Measurements from ENCODE around the gene TMPRSS9. TPM values are rescaled to one million over a fixed set of nuclear protein-coding genes. Genes with fewer than 3 reads are reported as not detected.
"Not testable (repeated sequence)": the region's sequence is repeated elsewhere in the genome, so short reads cannot be mapped to it uniquely, and the experiment has no call there.

Gene TMPRSS9
- total and polyA plus RNA-seq, 9 donors, result 0.05 to 0.51 (median 0.19) TPM; not detected in 1

- peak in 4 of 5 donors; percentile 40 to 66 (median 60) for DNase-seq
- 0 to 1% (median 0%) methylated on average over 19 to 62 of the region's 62 CpGs for whole genome bisulfite sequencing, 3 donors
- H3K27me3 ChIP-seq, result no peaks in the 10 kb centered on the region
- H3K9me3 ChIP-seq, result no peaks in the 10 kb centered on the region
- H3K4me1 ChIP-seq (ENCODE audit: insufficient read depth), result peaks cover 4% of the 10 kb centered on the region
- peak overlapping the region in 1 of 2 donors; percentile 16 for H3K27ac ChIP-seq
- TF ChIP-seq POLR2A (IDR thresholded peaks at IDR 0.05) (no peak), EP300 (IDR thresholded peaks at IDR 0.05) (no peak), CTCF (IDR thresholded peaks at IDR 0.05) (no peak)
- peak overlapping the region; percentile 70 for H3K4me3 ChIP-seq
- intact Hi-C loops (cut with DNase I), result no loop called here
- no peaks in the 10 kb centered on the region for H3K36me3 ChIP-seq
Observed at GRCh38 chr19:2455851-2456570, 95.9 kb downstream of the TMPRSS9 start.

- Histone ChIP-seq H3K4me1 (ENCODE audit: insufficient read depth) (peaks cover 7% of the 10 kb centered on the region), H3K27me3 (no peaks in the 10 kb centered on the region), H3K27ac (peak overlapping the region in 1 of 2 donors; percentile 52), H3K36me3 (no peaks in the 10 kb centered on the region), H3K9me3 (no peaks in the 10 kb centered on the region), H3K4me3 (peak overlapping the region; percentile 12)
- intact Hi-C loops (cut with DNase I), result no loop called here
- 83 to 90% (median 85%) methylated on average over 8 of the region's 8 CpGs for WGBS, 3 donors
- TF ChIP-seq POLR2A (IDR thresholded peaks at IDR 0.05) (no peak), CTCF (IDR thresholded peaks at IDR 0.05) (no peak), EP300 (IDR thresholded peaks at IDR 0.05) (no peak)
- DNase-seq, result no peak
Observed at GRCh38 chr19:2457394-2458037, 97.5 kb downstream of the TMPRSS9 start.

GRCh38 chr19:2458054-2458453, 98.0 kb downstream of the TMPRSS9 start:
- DNase-seq, result no peak
- intact Hi-C loops (cut with DNase I), result no loop called here
- no peak for TF ChIP-seq CTCF (IDR thresholded peaks at IDR 0.05)
- TF ChIP-seq EP300 (IDR thresholded peaks at IDR 0.05), result no peak
- no peak for TF ChIP-seq POLR2A (IDR thresholded peaks at IDR 0.05)
- H3K27me3 ChIP-seq, result no peaks in the 10 kb centered on the region
- no peak overlapping the region for H3K27ac ChIP-seq
- H3K4me3 ChIP-seq, result no peak overlapping the region
- H3K4me1 ChIP-seq (ENCODE audit: insufficient read depth), result peaks cover 7% of the 10 kb centered on the region
- 81 to 90% (median 86%) methylated on average over 5 of the region's 5 CpGs for WGBS, 3 donors
- H3K9me3 ChIP-seq, result no peaks in the 10 kb centered on the region
- H3K36me3 ChIP-seq, result no peaks in the 10 kb centered on the region

- H3K4me1 ChIP-seq (ENCODE audit: insufficient read depth); intact Hi-C loops (cut with DNase I); H3K27me3 ChIP-seq; H3K9me3 ChIP-seq; H3K36me3 ChIP-seq; H3K27ac ChIP-seq; DNase-seq; H3K4me3 ChIP-seq: not testable (repeated sequence)
- 81 to 90% (median 82%) methylated on average over 10 of the region's 10 CpGs for WGBS, 3 donors
Observed at GRCh38 chr19:2458776-2459175, 98.7 kb downstream of the TMPRSS9 start.

- H3K4me3 ChIP-seq, result no peak overlapping the region
- intact Hi-C loops (cut with DNase I), result no loop called here
- no peak for DNase-seq
- no peaks in the 10 kb centered on the region for H3K9me3 ChIP-seq
- TF ChIP-seq EP300 (IDR thresholded peaks at IDR 0.05) (no peak), POLR2A (IDR thresholded peaks at IDR 0.05) (no peak), CTCF (IDR thresholded peaks at IDR 0.05) (no peak)
- H3K27me3 ChIP-seq, result no peaks in the 10 kb centered on the region
- WGBS, 3 donors, result 88 to 100% (median 100%) methylated on average over 1 of the region's 1 CpG
- H3K27ac ChIP-seq, result no peak overlapping the region
- no peaks in the 10 kb centered on the region for H3K36me3 ChIP-seq
- peaks cover 7% of the 10 kb centered on the region for H3K4me1 ChIP-seq (ENCODE audit: insufficient read depth)
Observed at GRCh38 chr19:2460245-2460644, 100.2 kb downstream of the TMPRSS9 start.

Data from ovary (tissue), 9 donors.